GM23338 (cell line): ENCODE results near the gene CNTN5. TPM values are rescaled to one million over a fixed set of nuclear protein-coding genes. Genes with fewer than 3 reads are reported as not detected.

Experiments used
- ATAC-seq: fragments of 200-7000 bp; cut with Tn5 transposase; 3 replicates; pipeline ENCODE4 v1.9.1; 2020
- DNase-seq: peaks from one replicate; pipeline ENCODE4 v3.0.0-alpha.2; 2015; ENCODE audit warnings: low spot score
- H2AFZ ChIP-seq: fragments of 200-600 bp; sonication (generic); 2 replicates; pipeline ENCODE4 v1.8.0; 2016; ENCODE audit warnings: antibody characterized with exemption, mild to moderate bottlenecking, moderate library complexity
- H3F3A ChIP-seq: fragments of 200-600 bp; sonication (generic); replicated peaks from 2 replicates; pipeline ENCODE4 v1.8.0; 2017; ENCODE audit warnings: antibody characterized with exemption, mixed run types, low read depth
- H3K27ac ChIP-seq: fragments of 200-600 bp; sonication (generic); 2 replicates; pipeline ENCODE4 v1.6.1; 2016; ENCODE audit warnings: low read depth
- H3K27me3 ChIP-seq: fragments of 200-600 bp; sonication (generic); 2 replicates; pipeline ENCODE4 v1.8.0; 2016; ENCODE audit warnings: mild to moderate bottlenecking, mixed run types, moderate library complexity; ENCODE audit not compliant: insufficient read depth
- H3K36me3 ChIP-seq: fragments of 200-600 bp; sonication (generic); 2 replicates; pipeline ENCODE4 v1.8.0; 2016; ENCODE audit warnings: mild to moderate bottlenecking; ENCODE audit not compliant: insufficient read depth
- H3K4me1 ChIP-seq: fragments of 200-600 bp; sonication (generic); 2 replicates; pipeline ENCODE4 v1.8.0; 2016; ENCODE audit warnings: mild to moderate bottlenecking, moderate library complexity; ENCODE audit not compliant: insufficient read depth
- H3K4me2 ChIP-seq: fragments of 200-600 bp; sonication (generic); 2 replicates; pipeline ENCODE4 v1.7.1; 2017; ENCODE audit warnings: mixed run types
- H3K4me3 ChIP-seq: fragments of 200-600 bp; sonication (generic); 2 replicates; pipeline ENCODE4 v1.6.1; 2016; ENCODE audit warnings: mixed run types
- H3K79me2 ChIP-seq: fragments of 200-600 bp; sonication (generic); replicated peaks from 2 replicates; pipeline ENCODE4 v1.8.0; 2017; ENCODE audit warnings: mild to moderate bottlenecking; ENCODE audit not compliant: insufficient read depth
- H3K9me2 ChIP-seq: fragments of 200-600 bp; sonication (generic); 2 replicates; pipeline ENCODE4 v1.8.0; 2017; ENCODE audit not compliant: insufficient read depth
- H4K20me1 ChIP-seq: fragments of 200-600 bp; sonication (generic); replicated peaks from 2 replicates; pipeline ENCODE4 v1.8.0; 2017; ENCODE audit warnings: mild to moderate bottlenecking; ENCODE audit not compliant: insufficient read depth
- H3K27ac Mint-ChIP-seq: 2 replicates; pipeline ENCODE4 v1.8.0; 2020; ENCODE audit warnings: inconsistent platforms, mild to moderate bottlenecking, moderate library complexity, mixed read lengths
- H3K27me3 Mint-ChIP-seq: 3 replicates; pipeline ENCODE4 v1.8.0; 2022; ENCODE audit warnings: low read depth, mild to moderate bottlenecking, moderate library complexity, mixed read lengths, inconsistent platforms; ENCODE audit not compliant: insufficient read depth, poor library complexity
- H3K36me3 Mint-ChIP-seq: 3 replicates; pipeline ENCODE4 v1.8.0; 2021; ENCODE audit warnings: low read depth, mild to moderate bottlenecking, inconsistent platforms, moderate library complexity, mixed read lengths
- H3K4me1 Mint-ChIP-seq: 3 replicates; pipeline ENCODE4 v1.8.0; 2020; ENCODE audit warnings: mild to moderate bottlenecking, inconsistent platforms, mixed read lengths
- H3K4me3 Mint-ChIP-seq: 3 replicates; pipeline ENCODE4 v1.8.0; 2021; ENCODE audit warnings: moderate library complexity, mild to moderate bottlenecking, inconsistent platforms, mixed read lengths
- H3K9me3 Mint-ChIP-seq: 3 replicates; pipeline ENCODE4 v1.8.0; 2020; ENCODE audit warnings: moderate library complexity, mild to moderate bottlenecking, inconsistent platforms, mixed read lengths
- CREB1 ChIP-seq: fragments of 250-450 bp; sonication (Bioruptor Pico); IDR thresholded peaks from 2 replicates; pipeline ENCODE4 v1.5.0; 2020; ENCODE audit warnings: low read depth, mild to moderate bottlenecking, moderate library complexity
- CTCF ChIP-seq, 2 experiments: fragments of 200-600 bp in 1 of 2; sonication (generic) in 1 of 2; conservative IDR thresholded peaks; 2 replicates each; pipeline versions ENCODE4 v1.5.1 to v1.6.1; 2016 to 2017; ENCODE audit warnings: antibody characterized with exemption in 2 of 2, low read depth in 2 of 2, mild to moderate bottlenecking in 2 of 2, moderate library complexity in 1 of 2
- ETS1 ChIP-seq: IDR thresholded peaks from 2 replicates; pipeline ENCODE4 v1.6.1; 2016; ENCODE audit warnings: antibody characterized with exemption
- EZH2phosphoT487 ChIP-seq: fragments of 200-600 bp; sonication (generic); IDR thresholded peaks from one replicate; pipeline ENCODE4 v1.8.1; 2018; ENCODE audit warnings: antibody characterized with exemption; ENCODE audit not compliant: unreplicated experiment
- JUNB ChIP-seq: IDR thresholded peaks from one replicate; pipeline ENCODE4 v1.6.1; 2016; ENCODE audit warnings: antibody characterized with exemption; ENCODE audit not compliant: unreplicated experiment
- NANOG ChIP-seq: IDR thresholded peaks from 2 replicates; pipeline ENCODE4 v1.6.1; 2016; ENCODE audit warnings: antibody characterized with exemption, borderline replicate concordance
- STAT1 ChIP-seq: IDR thresholded peaks from one replicate; pipeline ENCODE4 v1.6.1; 2016; ENCODE audit warnings: antibody characterized with exemption; ENCODE audit not compliant: unreplicated experiment
- polyA plus RNA-seq: library from polyadenylated mRNA; unstranded; fragments of >200 nt; fragmentation: Nextera tagmentation; extraction: Ambion mirVana; gene quantifications from 2 replicates; pipeline ENCODE4 v1.2.1, GENCODE V29; 2016
- total RNA-seq: library from RNA; depleted of rRNA; stranded (reverse); fragments of >200 nt; shearing (Covaris generic); gene quantifications from 2 replicates; pipeline ENCODE4 v1.2.3, GENCODE V29; 2014

The CNTN5 gene
- total and polyA plus RNA-seq, 2 experiments from 2014 or later, result not detected

GRCh38 chr11:99391245-99391644 is 370.5 kb downstream of the CNTN5 start (continued):
- TF ChIP-seq CREB1 (CRISPR knock-in tag), result no peak

GRCh38 chr11:99406345-99406744 is 385.6 kb downstream of the CNTN5 start:
- no peak overlapping the region for H3K4me3 Mint-ChIP-seq
- H3K4me1 Mint-ChIP-seq, result no peaks in the 10 kb centered on the region; the same call in 2 of the 3 replicates
- H3K27ac Mint-ChIP-seq, result no peak overlapping the region

GRCh38 chr11:99410636-99411035 is 389.9 kb downstream of the CNTN5 start:
- no peaks in the 10 kb centered on the region for H3K36me3 ChIP-seq
- Mint-ChIP-seq H3K27ac (no peak overlapping the region), H3K9me3 (no peaks in the 10 kb centered on the region), H3K36me3 (no peaks in the 10 kb centered on the region), H3K4me3 (no peak overlapping the region), H3K27me3 (peaks cover 4% of the 10 kb centered on the region), H3K4me1 (peaks cover 6% of the 10 kb centered on the region; the same call in 2 of the 3 replicates)
- no peaks in the 10 kb centered on the region for H3F3A ChIP-seq
- no peak overlapping the region for H3K4me2 ChIP-seq
- H3K4me3 ChIP-seq, result no peak overlapping the region
- no peaks in the 10 kb centered on the region for H3K79me2 ChIP-seq
- TF ChIP-seq CTCF (conservative IDR thresholded peaks at IDR 0.05; ENCODE audit: low read depth in 2 of 2), result no peak
- no peak for TF ChIP-seq STAT1
- no peak for TF ChIP-seq NANOG
- DNase-seq (no peak), ATAC-seq (no peak)
- H4K20me1 ChIP-seq, result no peaks in the 10 kb centered on the region
- H3K27me3 ChIP-seq, result no peaks in the 10 kb centered on the region
- H3K4me1 ChIP-seq, result no peaks in the 10 kb centered on the region
- H3K27ac ChIP-seq, result no peak overlapping the region
- peak overlapping the region; percentile 57; the same call in 1 of the 2 replicates for H2AFZ ChIP-seq
- H3K9me2 ChIP-seq, result no peaks in the 10 kb centered on the region

More at GRCh38 chr11:99406345-99406744, 385.6 kb downstream of the CNTN5 start:
- Histone ChIP-seq H3K4me3 (no peak overlapping the region), H3F3A (no peaks in the 10 kb centered on the region), H3K4me2 (no peak overlapping the region), H3K27ac (no peak overlapping the region), H3K79me2 (no peaks in the 10 kb centered on the region), H4K20me1 (no peaks in the 10 kb centered on the region), H2AFZ (no peak overlapping the region), H3K27me3 (no peaks in the 10 kb centered on the region), H3K36me3 (no peaks in the 10 kb centered on the region), H3K4me1 (no peaks in the 10 kb centered on the region), H3K9me2 (no peaks in the 10 kb centered on the region)
- H3K27me3 Mint-ChIP-seq, result peaks cover 4% of the 10 kb centered on the region
- TF ChIP-seq EZH2phosphoT487 (no peak), STAT1 (no peak), CREB1 (CRISPR knock-in tag) (no peak), CTCF (conservative IDR thresholded peaks at IDR 0.05; ENCODE audit: low read depth in 2 of 2) (no peak), JUNB (no peak), ETS1 (no peak), NANOG (no peak)
- no peaks in the 10 kb centered on the region for H3K36me3 Mint-ChIP-seq
- DNase-seq (no peak), ATAC-seq (no peak; the same call in 2 of the 3 replicates)
- no peaks in the 10 kb centered on the region for H3K9me3 Mint-ChIP-seq
